Adipocyte (in vitro differentiated cells): ENCODE data around the gene GON4L.
A peak's percentile ranks its signal among the peaks of the same experiment; 100 is the strongest.
"Not testable (repeated sequence)": the region's sequence is repeated elsewhere in the genome, so short reads cannot be mapped to it uniquely, and the experiment has no call there.

Experiments
- DNase-seq: peaks from one replicate; pipeline ENCODE4 v3.0.0-alpha.2; 2015; ENCODE audit warnings: low read depth
- H3K27me3 ChIP-seq: replicated peaks from 2 replicates; pipeline ENCODE4 v1.7.0; 2013; ENCODE audit warnings: mild to moderate bottlenecking, low read length, moderate library complexity; ENCODE audit not compliant: control insufficient read depth, insufficient read depth
- H3K36me3 ChIP-seq: 2 replicates; pipeline ENCODE4 v1.7.0; 2013; ENCODE audit warnings: low read length, mild to moderate bottlenecking, moderate library complexity; ENCODE audit not compliant: control insufficient read depth, insufficient read depth, severe bottlenecking
- H3K4me1 ChIP-seq: 2 replicates; pipeline ENCODE4 v1.7.0; 2013; ENCODE audit warnings: mild to moderate bottlenecking, low read length, moderate library complexity; ENCODE audit not compliant: control insufficient read depth, insufficient read depth
- H3K4me3 ChIP-seq: 2 replicates; pipeline ENCODE4 v1.7.0; 2013; ENCODE audit warnings: mild to moderate bottlenecking, low read length, moderate library complexity
- H3K9ac ChIP-seq: 2 replicates; pipeline ENCODE4 v1.7.0; 2013; ENCODE audit warnings: mild to moderate bottlenecking, low read length, moderate library complexity
- H3K9me3 ChIP-seq: 2 replicates; pipeline ENCODE4 v1.7.0; 2013; ENCODE audit warnings: mild to moderate bottlenecking, low read length, moderate library complexity; ENCODE audit not compliant: control insufficient read depth

The GON4L gene

DNA sequence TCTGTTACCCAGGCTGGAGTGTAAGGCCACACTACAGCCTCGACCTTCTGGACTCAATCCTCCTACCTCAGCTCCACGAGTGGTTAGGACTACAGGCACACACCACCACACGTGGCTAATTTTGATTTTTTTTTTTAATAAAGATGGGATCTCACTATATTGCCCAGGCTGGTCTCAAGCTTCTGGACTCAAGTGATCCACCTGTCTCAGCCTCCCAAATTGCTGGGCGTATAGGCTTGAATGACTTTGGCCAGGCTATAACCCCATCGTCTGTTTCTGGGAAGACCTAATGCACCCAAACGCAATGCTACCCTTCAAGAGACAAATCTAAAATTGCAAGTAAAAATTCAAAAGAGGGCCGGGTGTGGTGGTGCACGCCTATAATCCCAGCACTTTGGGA lies 116.0 kb downstream of the GON4L start:
- H3K36me3 ChIP-seq = peaks cover 31% of the 10 kb centered on the region
- H3K9me3 ChIP-seq = no peaks in the 10 kb centered on the region
- H3K4me3 ChIP-seq = no peak overlapping the region
- H3K9ac ChIP-seq = no peak overlapping the region
- no peaks in the 10 kb centered on the region for H3K27me3 ChIP-seq
- DNase-seq = no peak
- peaks cover 5% of the 10 kb centered on the region for H3K4me1 ChIP-seq

DNA sequence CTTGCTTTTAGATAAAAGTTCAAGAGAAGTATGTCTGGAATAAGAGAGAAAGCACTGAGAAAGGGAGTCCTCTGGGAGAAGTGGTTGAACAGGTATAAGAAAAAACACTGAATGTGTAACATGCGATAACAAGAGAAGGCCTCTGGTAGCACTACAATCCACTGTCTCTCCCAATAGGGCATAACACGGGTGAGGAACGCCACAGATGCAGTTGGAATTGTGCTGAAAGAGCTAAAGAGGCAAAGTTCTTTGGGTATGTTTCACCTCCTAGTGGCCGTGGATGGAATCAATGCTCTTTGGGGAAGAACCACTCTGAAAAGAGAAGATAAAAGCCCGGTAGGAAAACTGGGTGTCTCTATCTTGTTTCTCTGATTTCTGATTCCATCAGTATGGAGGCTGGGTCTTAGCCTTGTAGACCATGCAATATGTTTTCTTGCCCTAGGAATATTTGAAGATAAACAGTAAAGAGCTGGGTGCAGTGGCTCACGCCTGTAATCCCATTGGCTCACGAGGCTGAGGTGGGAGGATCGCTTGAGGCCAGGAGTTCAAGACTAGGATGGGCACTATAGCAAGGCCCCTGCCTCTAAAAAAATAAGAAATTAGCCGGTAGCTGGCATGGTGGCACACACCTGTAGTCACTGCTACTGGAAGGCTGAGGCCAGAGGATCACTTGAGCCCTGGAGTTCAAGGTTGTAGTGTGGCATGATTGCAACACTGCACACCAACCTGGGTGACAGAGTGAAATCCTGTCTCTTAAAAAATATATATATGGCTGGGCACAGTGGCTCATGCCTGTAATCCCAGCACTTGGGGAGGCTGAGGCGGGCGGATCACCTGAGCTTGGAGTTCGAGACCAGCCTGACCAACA lies 127.7 kb downstream of the GON4L start:
- Histone ChIP-seq H3K36me3 (peaks cover 63% of the 10 kb centered on the region), H3K4me1 (no peaks in the 10 kb centered on the region)
- DNase-seq = peak; percentile 76

DNA sequence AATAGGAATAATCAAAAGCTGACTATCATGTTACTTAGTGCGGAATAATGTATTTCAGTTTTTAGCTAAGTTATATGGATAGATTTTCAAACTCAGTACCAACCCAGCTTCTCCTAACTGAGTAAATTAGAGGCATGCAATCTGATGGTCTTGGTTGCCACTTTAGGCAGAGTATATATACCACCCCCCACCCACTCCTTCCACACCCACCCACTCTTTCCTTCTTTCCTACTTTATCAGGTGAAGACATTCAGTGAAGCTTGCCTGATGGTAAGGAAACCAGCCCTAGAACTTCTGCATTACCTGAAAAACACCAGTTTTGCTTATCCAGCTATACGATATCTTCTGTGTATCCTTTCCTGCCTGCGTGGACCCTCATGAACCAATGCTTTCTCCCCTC lies 131.9 kb downstream of the GON4L start:
- Histone ChIP-seq H3K27me3 (no peaks in the 10 kb centered on the region), H3K4me3 (no peak overlapping the region), H3K36me3 (peaks cover 45% of the 10 kb centered on the region), H3K4me1 (no peaks in the 10 kb centered on the region), H3K9me3 (no peaks in the 10 kb centered on the region), H3K9ac (no peak overlapping the region)
- DNase-seq = no peak

More for the DNA sequence above, 127.7 kb downstream of the GON4L start:
- Histone ChIP-seq H3K27me3 (no peaks in the 10 kb centered on the region), H3K4me3 (no peak overlapping the region), H3K9me3 (no peaks in the 10 kb centered on the region), H3K9ac (peak overlapping the region; percentile 36)

DNA sequence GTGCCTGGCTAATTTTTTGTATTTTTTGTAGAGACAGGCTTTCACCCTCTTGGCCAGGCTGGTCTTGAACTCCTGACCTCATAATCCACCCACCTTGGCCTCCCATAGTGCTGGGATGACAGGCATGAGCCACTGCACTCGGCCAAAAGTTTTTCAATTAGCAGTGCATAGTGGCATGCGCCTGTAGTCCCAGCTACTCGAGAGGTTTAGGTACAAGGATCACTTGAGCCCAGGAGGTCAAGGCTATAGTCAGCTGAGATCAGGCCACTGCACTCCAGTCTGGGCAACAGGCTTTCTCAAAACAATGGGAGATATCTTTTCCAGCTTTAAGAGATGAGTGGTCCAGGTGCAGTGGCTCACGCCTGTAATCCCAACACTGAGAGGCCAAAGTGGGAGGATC lies 137.3 kb downstream of the GON4L start:
- Histone ChIP-seq H3K4me3 (no peak overlapping the region), H3K9ac (no peak overlapping the region), H3K27me3 (no peaks in the 10 kb centered on the region), H3K9me3 (no peaks in the 10 kb centered on the region), H3K4me1 (no peaks in the 10 kb centered on the region), H3K36me3 (peaks cover 51% of the 10 kb centered on the region)
- DNase-seq = no peak

DNA sequence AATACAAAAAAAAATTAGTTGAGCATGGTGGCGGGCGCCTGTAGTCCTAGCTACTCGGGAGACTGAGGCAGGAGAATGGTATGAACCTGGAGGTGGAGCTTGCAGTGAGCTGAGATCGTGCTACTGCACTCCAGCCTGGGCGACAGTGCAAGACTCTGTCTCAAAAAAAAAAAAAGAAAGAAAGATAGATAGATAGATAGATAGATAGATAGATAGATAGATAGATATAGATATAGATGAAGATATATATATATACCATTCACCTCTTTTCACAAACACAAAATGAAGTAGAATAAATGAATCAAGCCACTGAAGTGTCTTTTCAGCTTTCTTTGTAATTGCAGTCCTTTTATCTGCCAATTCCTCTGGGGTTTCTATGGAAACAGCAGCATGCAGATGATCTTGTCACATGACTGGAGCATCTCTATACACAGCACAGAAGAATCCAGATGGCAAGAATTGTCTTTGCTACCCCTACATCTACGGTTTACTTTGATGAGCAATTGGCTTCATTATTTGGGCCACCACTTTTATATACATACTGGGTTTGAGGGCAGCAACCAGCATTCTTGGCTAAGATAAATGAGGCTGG lies 138.4 kb downstream of the GON4L start:
- H3K27me3 ChIP-seq, DNase-seq, H3K9ac ChIP-seq, H3K9me3 ChIP-seq, H3K4me3 ChIP-seq, H3K4me1 ChIP-seq: not testable (repeated sequence)
- peaks cover 51% of the 10 kb centered on the region for H3K36me3 ChIP-seq

DNA sequence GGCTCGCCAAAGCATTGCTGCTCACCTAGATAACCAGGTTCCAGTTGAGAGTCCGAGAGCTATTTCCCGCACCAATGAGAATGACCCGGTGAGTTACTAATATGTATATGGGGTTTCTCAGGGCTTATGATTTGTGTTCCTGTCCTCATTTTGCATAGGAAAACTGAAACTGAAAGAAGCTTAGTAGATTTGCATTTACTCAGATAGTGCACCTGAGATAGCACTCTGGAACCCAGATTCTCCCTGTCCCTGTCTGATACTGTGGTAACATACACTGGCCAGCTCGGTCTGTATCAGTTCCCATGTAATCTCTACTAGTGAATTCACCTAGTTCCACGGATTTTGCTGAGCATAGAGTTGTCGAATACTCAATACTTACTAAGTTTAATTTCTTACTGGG lies 140.0 kb downstream of the GON4L start:
- H3K27me3 ChIP-seq = no peaks in the 10 kb centered on the region
- H3K4me1 ChIP-seq = peaks cover 13% of the 10 kb centered on the region
- H3K36me3 ChIP-seq = peaks cover 39% of the 10 kb centered on the region
- no peak overlapping the region for H3K9ac ChIP-seq
- H3K9me3 ChIP-seq = no peaks in the 10 kb centered on the region
- H3K4me3 ChIP-seq = no peak overlapping the region
- no peak for DNase-seq

DNA sequence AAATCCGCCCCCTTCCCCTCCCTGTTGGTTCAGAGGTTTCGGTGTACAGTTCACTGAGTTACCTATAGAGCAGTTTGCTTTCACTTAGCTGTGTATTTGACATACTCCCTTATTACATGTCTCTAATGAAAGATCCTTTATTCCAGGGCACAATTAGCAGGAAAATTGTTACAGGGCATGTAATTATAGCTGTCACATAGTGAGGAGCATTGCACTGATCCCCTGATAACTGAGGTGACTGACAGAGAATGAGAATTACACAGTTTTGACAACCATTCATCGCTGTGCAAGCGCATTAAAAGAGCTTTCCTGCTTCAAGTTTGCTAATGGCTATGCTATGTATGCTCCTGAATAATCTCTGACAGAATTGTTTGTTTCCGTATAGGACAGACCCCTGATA lies 141.2 kb downstream of the GON4L start:
- no peak for DNase-seq
- no peak overlapping the region for H3K9ac ChIP-seq
- H3K4me3 ChIP-seq = no peak overlapping the region
- H3K36me3 ChIP-seq = peaks cover 31% of the 10 kb centered on the region
- no peaks in the 10 kb centered on the region for H3K9me3 ChIP-seq
- peaks cover 13% of the 10 kb centered on the region for H3K4me1 ChIP-seq
- H3K27me3 ChIP-seq = no peaks in the 10 kb centered on the region

DNA sequence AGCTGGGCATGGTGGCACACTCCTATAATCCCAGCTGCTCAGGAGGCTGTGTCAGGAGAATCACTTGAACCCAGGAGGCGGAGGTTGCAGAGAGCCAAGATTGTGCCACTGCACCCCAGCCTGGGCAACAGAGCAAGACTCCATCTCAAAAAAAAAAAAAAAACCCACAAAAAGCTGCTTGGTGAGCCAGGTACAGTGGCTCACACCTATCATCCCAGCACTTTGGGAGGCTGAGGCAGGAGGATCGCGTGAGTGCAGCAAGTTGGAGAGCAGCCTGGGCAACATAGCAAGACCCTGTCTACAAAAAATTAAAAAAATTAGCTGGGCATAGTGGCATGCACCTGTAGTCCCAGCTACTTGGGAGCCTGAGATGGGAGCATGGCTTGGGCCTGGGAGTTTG lies 142.0 kb downstream of the GON4L start:
- not testable (repeated sequence) for H3K27me3 ChIP-seq, DNase-seq, H3K9me3 ChIP-seq, H3K4me3 ChIP-seq, H3K9ac ChIP-seq
- peaks cover 13% of the 10 kb centered on the region for H3K4me1 ChIP-seq
- H3K36me3 ChIP-seq = peaks cover 30% of the 10 kb centered on the region

DNA sequence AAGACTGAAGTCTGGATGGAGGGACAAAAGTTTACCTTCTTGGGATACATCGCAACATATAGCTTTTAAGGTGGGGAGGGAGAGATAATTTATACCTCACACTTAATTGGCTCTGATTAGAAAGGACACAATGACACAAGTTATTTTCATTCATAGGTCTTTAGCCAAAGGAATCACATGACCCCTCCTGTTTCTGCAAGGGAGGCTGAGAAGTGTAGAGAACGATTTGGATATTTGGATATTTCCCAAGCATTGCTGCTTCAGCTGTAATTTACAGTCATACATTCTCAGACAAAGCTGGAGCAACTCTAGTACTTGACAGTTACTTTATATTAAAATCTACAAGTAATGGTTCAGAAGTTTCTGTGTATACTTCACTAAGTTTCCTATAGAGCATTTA lies 143.9 kb downstream of the GON4L start:
- H3K4me1 ChIP-seq = peaks cover 13% of the 10 kb centered on the region
- no peaks in the 10 kb centered on the region for H3K9me3 ChIP-seq
- no peak overlapping the region for H3K9ac ChIP-seq
- H3K27me3 ChIP-seq = no peaks in the 10 kb centered on the region
- DNase-seq = no peak
- H3K36me3 ChIP-seq = peaks cover 21% of the 10 kb centered on the region
- H3K4me3 ChIP-seq = no peak overlapping the region

DNA sequence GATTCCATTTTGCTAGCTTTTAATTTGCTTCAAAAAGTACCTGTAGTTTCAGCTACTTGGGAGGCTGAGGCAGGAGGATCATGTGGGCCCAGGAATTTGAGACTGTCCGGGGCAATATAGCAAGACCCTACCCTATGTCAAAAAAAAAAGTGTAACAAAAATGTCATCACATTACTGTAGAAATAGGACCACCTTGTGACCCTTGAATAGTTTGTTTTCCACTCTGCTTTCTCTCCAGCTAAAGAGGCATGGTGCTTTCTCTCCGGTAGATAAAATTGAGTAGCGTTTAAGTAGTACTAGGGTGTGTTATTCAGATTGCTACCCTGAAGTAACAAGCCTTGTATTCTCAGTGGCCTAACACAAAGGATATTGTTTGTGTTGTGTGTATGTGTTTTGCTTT lies 144.4 kb downstream of the GON4L start:
- H3K9me3 ChIP-seq, H3K4me3 ChIP-seq, H3K27me3 ChIP-seq, H3K9ac ChIP-seq: not testable (repeated sequence)
- peaks cover 18% of the 10 kb centered on the region for H3K36me3 ChIP-seq
- DNase-seq = peak; percentile 13
- H3K4me1 ChIP-seq = peaks cover 13% of the 10 kb centered on the region

DNA sequence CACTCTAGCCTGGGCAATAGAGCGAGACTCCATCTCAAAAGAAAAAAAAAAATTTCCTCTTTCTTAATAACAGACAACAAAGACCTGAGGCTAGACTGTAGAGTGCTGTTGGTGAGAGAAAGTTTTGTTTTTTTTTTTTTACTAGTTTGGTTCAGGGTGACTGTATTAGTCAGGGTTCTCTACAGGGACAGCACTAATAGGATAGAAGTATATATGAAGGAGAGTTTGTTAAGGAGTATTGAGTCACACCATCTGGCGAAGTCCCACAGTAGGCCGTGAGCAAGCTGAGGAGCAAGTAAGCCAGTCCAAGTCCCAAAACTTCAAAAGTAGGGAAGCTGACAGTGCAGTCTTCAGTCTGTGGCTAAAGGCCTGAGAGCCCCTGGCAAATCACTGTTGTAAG lies 145.6 kb downstream of the GON4L start:
- H3K9ac ChIP-seq, H3K9me3 ChIP-seq, H3K36me3 ChIP-seq, H3K4me3 ChIP-seq, DNase-seq, H3K27me3 ChIP-seq: not testable (repeated sequence)
- peaks cover 13% of the 10 kb centered on the region for H3K4me1 ChIP-seq
